Liver (tissue), 9 donors: Measurements from ENCODE around the gene ASCL2. TPM values are rescaled to one million over a fixed set of nuclear protein-coding genes. Genes with fewer than 3 reads are reported as not detected.

Source experiments
- DNase-seq: peaks from one replicate; pipeline ENCODE4 v3.0.0-alpha.2; 2017; ENCODE audit warnings: low spot score
- H3K27ac ChIP-seq, 2 donors: one replicate each; pipeline ENCODE4 v1.7.0; 2013; ENCODE audit warnings: inconsistent platforms in 2 of 2, low read length in 2 of 2, control low read depth in 1 of 2, low read depth in 1 of 2, mild to moderate bottlenecking in 1 of 2
- H3K27me3 ChIP-seq, 4 donors: one replicate each; pipeline versions ENCODE4 v1.6.1 to v1.7.0; 2013; ENCODE audit warnings: low read length in 3 of 4, inconsistent platforms in 1 of 4, mild to moderate bottlenecking in 1 of 4, moderate library complexity in 1 of 4; ENCODE audit not compliant: control insufficient read depth in 4 of 4, insufficient read depth in 4 of 4
- H3K36me3 ChIP-seq, 4 donors: one replicate each; pipeline versions ENCODE4 v1.6.1 to v1.7.0; 2013; ENCODE audit warnings: low read length in 3 of 4, mild to moderate bottlenecking in 3 of 4, low read depth in 1 of 4, moderate library complexity in 1 of 4; ENCODE audit not compliant: control insufficient read depth in 4 of 4, insufficient read depth in 3 of 4
- H3K4me1 ChIP-seq, 4 donors: one replicate each; pipeline versions ENCODE4 v1.6.1 to v1.7.0; 2013; ENCODE audit warnings: low read length in 3 of 4, mild to moderate bottlenecking in 3 of 4, moderate library complexity in 1 of 4; ENCODE audit not compliant: control insufficient read depth in 4 of 4, insufficient read depth in 4 of 4
- H3K4me3 ChIP-seq, 3 donors: one replicate each; pipeline versions ENCODE4 v1.6.1 to v1.7.0; 2013; ENCODE audit warnings: low read length in 3 of 3, control low read depth in 1 of 3, low read depth in 1 of 3, mild to moderate bottlenecking in 1 of 3
- H3K9ac ChIP-seq, 2 donors: one replicate each; pipeline ENCODE4 v1.7.0; 2013; ENCODE audit warnings: low read length in 2 of 2, mild to moderate bottlenecking in 2 of 2, moderate library complexity in 2 of 2, control low read depth in 1 of 2, low read depth in 1 of 2
- H3K9me3 ChIP-seq, 4 donors: one replicate each; pipeline versions ENCODE4 v1.6.1 to v1.7.0; 2013; ENCODE audit warnings: low read length in 3 of 4; ENCODE audit not compliant: control insufficient read depth in 4 of 4
- EGR1 ChIP-seq, 2 donors: IDR thresholded peaks; 2 replicates each; pipeline ENCODE4 v1.6.1; 2016 to 2018; ENCODE audit warnings: antibody characterized with exemption in 2 of 2, low read depth in 2 of 2
- FOXA1 ChIP-seq: IDR thresholded peaks from 2 replicates; pipeline ENCODE4 v1.6.1; 2016; ENCODE audit warnings: antibody characterized with exemption
- GABPA ChIP-seq, 2 donors: IDR thresholded peaks in 1 of 2; conservative IDR thresholded peaks in 1 of 2; 2 replicates each; pipeline ENCODE4 v1.6.1; 2016; ENCODE audit warnings: antibody characterized with exemption in 2 of 2, mild to moderate bottlenecking in 1 of 2, moderate library complexity in 1 of 2
- JUND ChIP-seq, 2 donors: IDR thresholded peaks; 2 replicates each; pipeline ENCODE4 v1.6.1; 2016; ENCODE audit warnings: antibody characterized with exemption in 2 of 2
- MAX ChIP-seq: IDR thresholded peaks from 2 replicates; pipeline ENCODE4 v1.6.1; 2016; ENCODE audit warnings: antibody characterized with exemption
- NR2F2 ChIP-seq: IDR thresholded peaks from 2 replicates; pipeline ENCODE4 v1.6.1; 2016; ENCODE audit warnings: antibody characterized with exemption
- RAD21 ChIP-seq, 2 donors: IDR thresholded peaks; 2 replicates each; pipeline ENCODE4 v1.6.1; 2016; ENCODE audit warnings: antibody characterized with exemption in 2 of 2, mild to moderate bottlenecking in 2 of 2
- REST ChIP-seq: IDR thresholded peaks from 2 replicates; pipeline ENCODE4 v1.6.1; 2016; ENCODE audit warnings: antibody characterized with exemption, mild to moderate bottlenecking
- RXRA ChIP-seq, 2 donors: IDR thresholded peaks; 2 replicates each; pipeline ENCODE4 v1.6.1; 2017 to 2018; ENCODE audit warnings: antibody characterized with exemption in 2 of 2, mild to moderate bottlenecking in 1 of 2
- TAF1 ChIP-seq: conservative IDR thresholded peaks from 2 replicates; pipeline ENCODE4 v1.6.1; 2016; ENCODE audit warnings: antibody characterized with exemption, mild to moderate bottlenecking
- YY1 ChIP-seq: IDR thresholded peaks from 2 replicates; pipeline ENCODE4 v1.6.1; 2016; ENCODE audit warnings: antibody characterized with exemption, mild to moderate bottlenecking
- WGBS: extraction: QIAGEN DNeasy Blood & Tissue Kit; methylation state at CpG from one replicate; pipeline ENCODE4 v1.1.7; 2013; 5-methylcytosine and 5-hydroxymethylcytosine counted together
- polyA plus RNA-seq, 2 donors: library from polyadenylated mRNA; stranded (reverse) in 1 of 2; unstranded in 1 of 2; fragments of 200-250 nt in 1 of 2; fragments of >200 nt in 1 of 2; fragmentation: Nextera tagmentation in 1 of 2; extraction: Ambion mirVana in 1 of 2; gene quantifications; one replicate each; pipeline versions ENCODE4 v1.2.1 to v1.2.3, GENCODE V29; 2013 to 2015
- total RNA-seq, 2 donors: library from RNA; depleted of rRNA; stranded (reverse); fragments of >200 nt; gene quantifications; one replicate each; pipeline ENCODE4 v1.2.3, GENCODE V29; 2014
- donor health status: healthy.
- donor health status: healthy.
- donor health status: healthy.
- donor health status: healthy.
- donor health status: healthy.

ASCL2 gene
- total and polyA plus RNA-seq, 4 donors = 0.17 to 0.47 (median 0.32) TPM

- no peak for TF ChIP-seq REST
- no peak for TF ChIP-seq YY1
- no peak for TF ChIP-seq RAD21 (IDR thresholded peaks at IDR 0.05)
- TF ChIP-seq GABPA (IDR thresholded peaks at IDR 0.05 in 1 of 2, conservative IDR thresholded peaks at IDR 0.05 in 1 of 2) = no peak
- no peak for TF ChIP-seq EGR1 (IDR thresholded peaks at IDR 0.05; ENCODE audit: low read depth in 2 of 2)
Observed at GRCh38 chr11:2268729-2269600, 1.4 kb downstream of the ASCL2 start (continued).

GRCh38 chr11:2267851-2268728 lies 2.3 kb downstream of the ASCL2 start:
- peak overlapping the region in 1 of 2 donors; percentile 23 for H3K27ac ChIP-seq

More at GRCh38 chr11:2267851-2268728, 2.3 kb downstream of the ASCL2 start:
- H3K4me1 ChIP-seq = peaks cover 6 to 27% (median 14%) of the 10 kb centered on the region in 4 donors
- peaks cover 2 to 27% (median 2%) of the 10 kb centered on the region in 4 donors for H3K27me3 ChIP-seq
- H3K9me3 ChIP-seq = no peaks in the 10 kb centered on the region
- no peak overlapping the region for H3K9ac ChIP-seq
- 70% methylated on average over 26 of the region's 26 CpGs for WGBS
- peak; percentile 23 for DNase-seq
- peak overlapping the region in 1 of 3 donors; percentile 61 for H3K4me3 ChIP-seq
- no peaks in the 10 kb centered on the region for H3K36me3 ChIP-seq
- no peak for TF ChIP-seq RXRA (IDR thresholded peaks at IDR 0.05)
- no peak for TF ChIP-seq MAX
- no peak for TF ChIP-seq FOXA1
- no peak for TF ChIP-seq REST
- no peak for TF ChIP-seq GABPA (IDR thresholded peaks at IDR 0.05 in 1 of 2, conservative IDR thresholded peaks at IDR 0.05 in 1 of 2)
- no peak for TF ChIP-seq TAF1
- no peak for TF ChIP-seq JUND (IDR thresholded peaks at IDR 0.05)
- TF ChIP-seq NR2F2 = no peak
